Neural cell (in vitro differentiated cells): ENCODE results near the gene GPD1. TPM values are rescaled to one million over a fixed set of nuclear protein-coding genes. Genes with fewer than 3 reads are reported as not detected.

Experiments
- H2AFZ ChIP-seq: fragments of 200-600, 300-800 bp; sonication (generic), shearing (Covaris generic); 2 replicates; pipeline ENCODE4 v1.6.0; 2014; ENCODE audit warnings: low read depth, mild to moderate bottlenecking, antibody characterized with exemption, low read length, moderate library complexity
- H3F3A ChIP-seq: fragments of 200-600 bp; shearing (Covaris generic); 2 replicates; pipeline ENCODE4 v1.6.1; 2016; ENCODE audit warnings: mild to moderate bottlenecking, moderate library complexity, mixed read lengths, antibody characterized with exemption, low read length; ENCODE audit not compliant: insufficient read depth, poor library complexity, severe bottlenecking
- H3K27ac ChIP-seq: fragments of 200-600, 300-800 bp; sonication (generic), shearing (Covaris generic); 2 replicates; pipeline ENCODE4 v1.5.1; 2014; ENCODE audit warnings: mild to moderate bottlenecking, low read length, moderate library complexity
- H3K27me3 ChIP-seq: fragments of 300-800, 200-600 bp; sonication (generic), shearing (Covaris generic); 2 replicates; pipeline ENCODE4 v1.6.0; 2014; ENCODE audit warnings: mild to moderate bottlenecking, low read depth, low read length, moderate library complexity; ENCODE audit not compliant: insufficient read depth
- H3K36me3 ChIP-seq: fragments of 300-800, 200-600 bp; sonication (generic), shearing (Covaris generic); 2 replicates; pipeline ENCODE4 v1.5.1; 2014; ENCODE audit warnings: mild to moderate bottlenecking, antibody characterized with exemption, low read length, moderate library complexity; ENCODE audit not compliant: insufficient read depth
- H3K4me2 ChIP-seq: fragments of 300-800, 200-600 bp; sonication (generic), shearing (Covaris generic); 2 replicates; pipeline ENCODE4 v1.6.0; 2014; ENCODE audit warnings: mild to moderate bottlenecking, low read length
- H3K4me3 ChIP-seq: fragments of 300-800, 200-600 bp; sonication (generic), shearing (Covaris generic); 2 replicates; pipeline ENCODE4 v1.5.1; 2014; ENCODE audit warnings: mild to moderate bottlenecking, low read length, moderate library complexity
- H3K79me2 ChIP-seq: fragments of 200-600 bp; shearing (Covaris generic); replicated peaks from 2 replicates; pipeline ENCODE4 v1.6.0; 2014; ENCODE audit warnings: mild to moderate bottlenecking, low read length, moderate library complexity; ENCODE audit not compliant: insufficient read depth
- H3K9ac ChIP-seq: fragments of 300-800, 200-600 bp; sonication (generic), shearing (Covaris generic); 2 replicates; pipeline ENCODE4 v1.6.1; 2016; ENCODE audit warnings: mild to moderate bottlenecking, low read length, mixed read lengths
- H3K9me2 ChIP-seq: fragments of 200-600 bp; shearing (Covaris generic); 2 replicates; pipeline ENCODE4 v1.6.1; 2016; ENCODE audit warnings: mild to moderate bottlenecking, low read length, mixed read lengths; ENCODE audit not compliant: insufficient read depth
- H3K9me3 ChIP-seq: fragments of 200-600, 300-800 bp; sonication (generic), shearing (Covaris generic); 2 replicates; pipeline ENCODE4 v1.6.1; 2016; ENCODE audit warnings: mild to moderate bottlenecking, mixed run types, low read length, moderate library complexity, mixed read lengths
- H4K20me1 ChIP-seq: fragments of 200-600 bp; shearing (Covaris generic); 2 replicates; pipeline ENCODE4 v1.6.1; 2016; ENCODE audit warnings: mild to moderate bottlenecking, mixed run types; ENCODE audit not compliant: insufficient read depth
- EP300 ChIP-seq: fragments of 450-650 bp; conservative IDR thresholded peaks from 2 replicates; pipeline ENCODE4 v1.6.1; 2014; ENCODE audit warnings: antibody characterized with exemption, mild to moderate bottlenecking, moderate library complexity; ENCODE audit not compliant: poor library complexity, severe bottlenecking
- EZH2 ChIP-seq: fragments of 200-600, 300-800 bp; shearing (Covaris generic), sonication (generic); IDR thresholded peaks from 2 replicates; pipeline ENCODE4 v1.6.1; 2014; ENCODE audit warnings: antibody characterized with exemption, low read length, borderline replicate concordance, mild to moderate bottlenecking; ENCODE audit not compliant: insufficient read depth, poor library complexity, severe bottlenecking
- MXI1 ChIP-seq: fragments of 450-650 bp; conservative IDR thresholded peaks from 2 replicates; pipeline ENCODE4 v1.6.1; 2014; ENCODE audit warnings: antibody characterized with exemption, mild to moderate bottlenecking; ENCODE audit not compliant: poor library complexity, severe bottlenecking
- POLR2AphosphoS5 ChIP-seq: IDR thresholded peaks from 2 replicates; pipeline ENCODE4 v1.6.1; 2012
- RAD21 ChIP-seq: fragments of 450-650 bp; conservative IDR thresholded peaks from 2 replicates; pipeline ENCODE4 v1.6.1; 2014; ENCODE audit warnings: antibody characterized with exemption, mild to moderate bottlenecking, moderate library complexity
- SMC3 ChIP-seq: fragments of 450-650 bp; conservative IDR thresholded peaks from 2 replicates; pipeline ENCODE4 v1.6.1; 2014; ENCODE audit warnings: antibody characterized with exemption, mild to moderate bottlenecking, moderate library complexity; ENCODE audit not compliant: poor library complexity
- TAF1 ChIP-seq: IDR thresholded peaks from 2 replicates; pipeline ENCODE4 v1.6.1; 2012; ENCODE audit warnings: low read depth
- polyA plus RNA-seq: library from polyadenylated mRNA; depleted of rRNA; stranded (reverse); fragments of >200 nt; gene quantifications from 2 replicates; pipeline ENCODE4 v1.2.3, GENCODE V29; 2014
- TF ChIP-seq, protein P1 (sequence below): fragments of 450-650 bp; IDR thresholded peaks from 2 replicates; pipeline ENCODE4 v1.5.1; 2014; ENCODE audit warnings: antibody characterized with exemption, mild to moderate bottlenecking, moderate library complexity; ENCODE audit not compliant: poor library complexity, severe bottlenecking
- TF ChIP-seq, protein P2 (sequence below): IDR thresholded peaks from 2 replicates; pipeline ENCODE4 v1.6.1; 2012; ENCODE audit warnings: borderline replicate concordance

GPD1 gene
- polyA plus RNA-seq, 1 donor from 2014 or later, result 1.5 TPM

DNA sequence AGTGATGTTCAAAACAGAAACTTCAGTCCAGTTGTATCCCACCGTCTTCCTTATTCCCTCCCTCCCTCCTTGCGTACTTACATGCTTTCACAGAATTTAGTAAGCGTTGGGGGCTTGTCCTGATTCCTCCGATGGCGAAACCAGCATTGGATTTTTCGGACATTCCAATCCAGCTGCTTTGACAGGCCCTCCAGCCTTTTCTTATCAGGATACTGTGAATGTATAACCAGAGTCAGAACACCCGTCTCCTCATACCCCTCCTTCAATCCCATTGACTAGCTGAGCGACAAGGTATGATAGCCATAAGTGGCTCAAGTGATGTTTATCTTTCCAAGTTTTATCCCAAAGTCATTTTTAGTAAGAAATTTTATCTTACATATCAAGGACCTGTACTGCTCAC, 39.2 kb downstream of the GPD1 start:
- Histone ChIP-seq H4K20me1 (no peaks in the 10 kb centered on the region), H3F3A (no peaks in the 10 kb centered on the region), H3K9ac (no peak overlapping the region), H3K9me2 (no peaks in the 10 kb centered on the region), H3K4me2 (no peak overlapping the region), H3K4me3 (no peak overlapping the region), H3K36me3 (peaks cover 5% of the 10 kb centered on the region), H3K27ac (no peak overlapping the region), H3K27me3 (no peaks in the 10 kb centered on the region), H3K9me3 (no peaks in the 10 kb centered on the region), H3K79me2 (peaks cover 15% of the 10 kb centered on the region), H2AFZ (no peak overlapping the region)
- no peak for TF ChIP-seq TAF1
- TF ChIP-seq SMC3, result no peak
- no peak for TF ChIP-seq MXI1
- TF ChIP-seq, protein P1, sequence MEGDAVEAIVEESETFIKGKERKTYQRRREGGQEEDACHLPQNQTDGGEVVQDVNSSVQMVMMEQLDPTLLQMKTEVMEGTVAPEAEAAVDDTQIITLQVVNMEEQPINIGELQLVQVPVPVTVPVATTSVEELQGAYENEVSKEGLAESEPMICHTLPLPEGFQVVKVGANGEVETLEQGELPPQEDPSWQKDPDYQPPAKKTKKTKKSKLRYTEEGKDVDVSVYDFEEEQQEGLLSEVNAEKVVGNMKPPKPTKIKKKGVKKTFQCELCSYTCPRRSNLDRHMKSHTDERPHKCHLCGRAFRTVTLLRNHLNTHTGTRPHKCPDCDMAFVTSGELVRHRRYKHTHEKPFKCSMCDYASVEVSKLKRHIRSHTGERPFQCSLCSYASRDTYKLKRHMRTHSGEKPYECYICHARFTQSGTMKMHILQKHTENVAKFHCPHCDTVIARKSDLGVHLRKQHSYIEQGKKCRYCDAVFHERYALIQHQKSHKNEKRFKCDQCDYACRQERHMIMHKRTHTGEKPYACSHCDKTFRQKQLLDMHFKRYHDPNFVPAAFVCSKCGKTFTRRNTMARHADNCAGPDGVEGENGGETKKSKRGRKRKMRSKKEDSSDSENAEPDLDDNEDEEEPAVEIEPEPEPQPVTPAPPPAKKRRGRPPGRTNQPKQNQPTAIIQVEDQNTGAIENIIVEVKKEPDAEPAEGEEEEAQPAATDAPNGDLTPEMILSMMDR, result no peak
- TF ChIP-seq EZH2, result no peak
- no peak for TF ChIP-seq EP300
- TF ChIP-seq RAD21, result no peak
- TF ChIP-seq, protein P2, sequence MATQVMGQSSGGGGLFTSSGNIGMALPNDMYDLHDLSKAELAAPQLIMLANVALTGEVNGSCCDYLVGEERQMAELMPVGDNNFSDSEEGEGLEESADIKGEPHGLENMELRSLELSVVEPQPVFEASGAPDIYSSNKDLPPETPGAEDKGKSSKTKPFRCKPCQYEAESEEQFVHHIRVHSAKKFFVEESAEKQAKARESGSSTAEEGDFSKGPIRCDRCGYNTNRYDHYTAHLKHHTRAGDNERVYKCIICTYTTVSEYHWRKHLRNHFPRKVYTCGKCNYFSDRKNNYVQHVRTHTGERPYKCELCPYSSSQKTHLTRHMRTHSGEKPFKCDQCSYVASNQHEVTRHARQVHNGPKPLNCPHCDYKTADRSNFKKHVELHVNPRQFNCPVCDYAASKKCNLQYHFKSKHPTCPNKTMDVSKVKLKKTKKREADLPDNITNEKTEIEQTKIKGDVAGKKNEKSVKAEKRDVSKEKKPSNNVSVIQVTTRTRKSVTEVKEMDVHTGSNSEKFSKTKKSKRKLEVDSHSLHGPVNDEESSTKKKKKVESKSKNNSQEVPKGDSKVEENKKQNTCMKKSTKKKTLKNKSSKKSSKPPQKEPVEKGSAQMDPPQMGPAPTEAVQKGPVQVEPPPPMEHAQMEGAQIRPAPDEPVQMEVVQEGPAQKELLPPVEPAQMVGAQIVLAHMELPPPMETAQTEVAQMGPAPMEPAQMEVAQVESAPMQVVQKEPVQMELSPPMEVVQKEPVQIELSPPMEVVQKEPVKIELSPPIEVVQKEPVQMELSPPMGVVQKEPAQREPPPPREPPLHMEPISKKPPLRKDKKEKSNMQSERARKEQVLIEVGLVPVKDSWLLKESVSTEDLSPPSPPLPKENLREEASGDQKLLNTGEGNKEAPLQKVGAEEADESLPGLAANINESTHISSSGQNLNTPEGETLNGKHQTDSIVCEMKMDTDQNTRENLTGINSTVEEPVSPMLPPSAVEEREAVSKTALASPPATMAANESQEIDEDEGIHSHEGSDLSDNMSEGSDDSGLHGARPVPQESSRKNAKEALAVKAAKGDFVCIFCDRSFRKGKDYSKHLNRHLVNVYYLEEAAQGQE, result no peak
- TF ChIP-seq POLR2AphosphoS5, result no peak

DNA sequence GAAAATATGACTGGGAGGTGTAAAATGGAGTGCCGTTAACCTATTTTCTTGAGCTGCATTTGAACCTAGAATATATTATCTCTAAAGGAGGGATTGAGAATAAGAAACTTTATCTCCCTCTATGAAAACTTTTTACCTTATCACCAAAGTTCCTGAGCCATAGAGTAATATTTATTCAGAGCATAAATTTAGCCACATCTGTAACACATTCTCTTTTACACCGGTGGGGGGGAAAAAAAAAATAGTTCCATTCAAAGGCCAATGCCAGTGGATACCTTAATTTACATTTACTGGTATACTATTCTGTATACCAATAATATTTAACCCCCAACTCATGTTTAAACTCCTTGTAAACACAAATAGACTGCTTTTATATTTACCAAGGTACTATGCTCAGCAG, 41.6 kb downstream of the GPD1 start:
- Histone ChIP-seq H3K9ac (no peak overlapping the region), H3K79me2 (peaks cover 21% of the 10 kb centered on the region), H3K36me3 (peaks cover 5% of the 10 kb centered on the region), H3K27ac (no peak overlapping the region), H3K4me2 (no peak overlapping the region), H3K9me2 (no peaks in the 10 kb centered on the region), H3K4me3 (no peak overlapping the region), H4K20me1 (no peaks in the 10 kb centered on the region), H3F3A (no peaks in the 10 kb centered on the region), H3K9me3 (no peaks in the 10 kb centered on the region), H2AFZ (no peak overlapping the region), H3K27me3 (no peaks in the 10 kb centered on the region)
- TF ChIP-seq SMC3 (no peak), TAF1 (no peak), POLR2AphosphoS5 (no peak), MXI1 (no peak), RAD21 (no peak), EP300 (no peak)
